Parathyroid adenoma (tissue), 2 donors: ENCODE data around the gene BCAS2.

Experiments used
- H2AFZ ChIP-seq: fragments of 300-600 bp; sonication (generic); one replicate; pipeline ENCODE4 v1.7.0; 2017; ENCODE audit warnings: antibody characterized with exemption, mild to moderate bottlenecking
- H3K27ac ChIP-seq: fragments of 300-600 bp; sonication (generic); one replicate; pipeline ENCODE4 v1.7.0; 2017
- H3K27me3 ChIP-seq: fragments of 300-600 bp; sonication (generic); one replicate; pipeline ENCODE4 v1.7.0; 2017; ENCODE audit warnings: low read length; ENCODE audit not compliant: control insufficient read depth, insufficient read depth
- H3K36me3 ChIP-seq: fragments of 300-600 bp; sonication (generic); one replicate; pipeline ENCODE4 v1.7.0; 2017; ENCODE audit warnings: low read length; ENCODE audit not compliant: control insufficient read depth, insufficient read depth
- H3K4me1 ChIP-seq: fragments of 300-600 bp; sonication (generic); one replicate; pipeline ENCODE4 v1.7.0; 2017; ENCODE audit warnings: control low read depth
- H3K4me2 ChIP-seq: fragments of 300-600 bp; sonication (generic); one replicate; pipeline ENCODE4 v1.7.0; 2017; ENCODE audit warnings: low read length
- H3K4me3 ChIP-seq: fragments of 300-600 bp; sonication (generic); one replicate; pipeline ENCODE4 v1.7.0; 2017; ENCODE audit warnings: low read depth, low read length
- H3K79me2 ChIP-seq: fragments of 300-600 bp; sonication (generic); one replicate; pipeline ENCODE4 v1.7.0; 2017; ENCODE audit warnings: control low read depth
- H3K9ac ChIP-seq: fragments of 300-600 bp; sonication (generic); one replicate; pipeline ENCODE4 v1.7.0; 2017; ENCODE audit warnings: mild to moderate bottlenecking
- H3K9me3 ChIP-seq: fragments of 300-600 bp; sonication (generic); one replicate; pipeline ENCODE4 v1.7.0; 2017; ENCODE audit warnings: low read length; ENCODE audit not compliant: control insufficient read depth
- TF ChIP-seq, protein P1 (sequence below): fragments of 300-600 bp; sonication (generic); IDR thresholded peaks from one replicate; pipeline ENCODE4 v1.7.0; 2017; ENCODE audit warnings: antibody characterized with exemption, mild to moderate bottlenecking
- donor health status: primary hyperparathyroidism.

The BCAS2 gene

DNA sequence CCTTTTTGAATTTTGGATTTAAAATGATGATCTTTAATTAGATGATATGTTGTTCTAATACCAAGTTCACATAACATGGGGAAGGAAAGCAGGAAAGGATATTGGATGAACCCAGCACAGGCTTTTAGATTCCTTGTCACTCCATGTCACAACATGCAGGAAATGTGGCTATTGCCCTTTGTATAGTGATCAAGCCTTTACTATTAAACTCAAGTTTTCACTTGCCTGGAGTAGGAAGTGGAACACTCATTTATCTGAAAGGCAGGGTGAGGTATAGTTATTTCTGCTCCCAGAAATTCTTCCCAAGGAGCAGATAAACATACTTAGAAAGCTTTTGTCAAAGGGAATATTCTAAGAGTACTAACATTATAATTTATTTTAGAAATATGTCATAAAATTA, 37.2 kb upstream of the BCAS2 start:
- Histone ChIP-seq H3K79me2 (no peaks in the 10 kb centered on the region), H3K9ac (no peak overlapping the region), H3K27me3 (no peaks in the 10 kb centered on the region), H3K36me3 (no peaks in the 10 kb centered on the region), H3K27ac (no peak overlapping the region), H3K4me3 (no peak overlapping the region), H3K9me3 (no peaks in the 10 kb centered on the region), H3K4me2 (no peak overlapping the region), H3K4me1 (no peaks in the 10 kb centered on the region), H2AFZ (no peak overlapping the region)
- TF ChIP-seq, protein P1, sequence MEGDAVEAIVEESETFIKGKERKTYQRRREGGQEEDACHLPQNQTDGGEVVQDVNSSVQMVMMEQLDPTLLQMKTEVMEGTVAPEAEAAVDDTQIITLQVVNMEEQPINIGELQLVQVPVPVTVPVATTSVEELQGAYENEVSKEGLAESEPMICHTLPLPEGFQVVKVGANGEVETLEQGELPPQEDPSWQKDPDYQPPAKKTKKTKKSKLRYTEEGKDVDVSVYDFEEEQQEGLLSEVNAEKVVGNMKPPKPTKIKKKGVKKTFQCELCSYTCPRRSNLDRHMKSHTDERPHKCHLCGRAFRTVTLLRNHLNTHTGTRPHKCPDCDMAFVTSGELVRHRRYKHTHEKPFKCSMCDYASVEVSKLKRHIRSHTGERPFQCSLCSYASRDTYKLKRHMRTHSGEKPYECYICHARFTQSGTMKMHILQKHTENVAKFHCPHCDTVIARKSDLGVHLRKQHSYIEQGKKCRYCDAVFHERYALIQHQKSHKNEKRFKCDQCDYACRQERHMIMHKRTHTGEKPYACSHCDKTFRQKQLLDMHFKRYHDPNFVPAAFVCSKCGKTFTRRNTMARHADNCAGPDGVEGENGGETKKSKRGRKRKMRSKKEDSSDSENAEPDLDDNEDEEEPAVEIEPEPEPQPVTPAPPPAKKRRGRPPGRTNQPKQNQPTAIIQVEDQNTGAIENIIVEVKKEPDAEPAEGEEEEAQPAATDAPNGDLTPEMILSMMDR = no peak

DNA sequence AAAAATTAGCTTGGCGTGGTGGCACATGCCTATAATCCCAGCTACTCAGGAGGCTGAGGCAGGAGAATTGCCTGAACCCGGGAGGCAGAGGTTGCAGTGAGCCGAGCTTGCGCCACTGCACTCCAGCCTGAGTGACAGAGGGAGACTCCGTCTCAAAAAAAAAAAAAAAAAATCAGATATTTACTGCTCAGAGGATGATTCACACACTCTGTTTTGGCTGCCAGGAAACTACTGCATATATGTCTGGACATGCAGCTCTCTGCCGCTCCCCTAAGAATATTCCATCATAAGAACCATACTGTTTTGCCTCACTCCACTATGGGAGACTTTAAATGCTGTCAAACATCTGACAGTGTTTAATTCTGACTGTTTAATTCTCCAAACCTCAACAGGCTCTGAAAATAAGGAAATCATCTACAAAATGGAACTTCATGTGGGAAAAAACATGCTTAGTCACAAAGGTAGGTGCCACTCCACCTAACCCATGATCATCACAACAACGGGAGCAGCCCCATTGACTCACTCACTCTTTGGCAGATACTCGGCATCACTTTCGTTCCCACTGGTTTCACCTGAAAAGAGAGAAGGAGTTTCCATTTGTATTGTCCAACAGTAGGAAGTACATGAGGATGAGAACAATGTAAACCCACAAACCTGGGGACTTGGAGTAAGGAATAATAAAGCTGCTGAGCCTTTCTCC, 29.3 kb upstream of the BCAS2 start:
- Histone ChIP-seq H3K79me2 (no peaks in the 10 kb centered on the region), H3K9ac (no peak overlapping the region), H3K27me3 (no peaks in the 10 kb centered on the region), H3K36me3 (no peaks in the 10 kb centered on the region), H3K9me3 (no peaks in the 10 kb centered on the region), H3K4me3 (no peak overlapping the region), H2AFZ (no peak overlapping the region), H3K27ac (no peak overlapping the region), H3K4me2 (no peak overlapping the region), H3K4me1 (no peaks in the 10 kb centered on the region)
- TF ChIP-seq, protein P1 = no peak

DNA sequence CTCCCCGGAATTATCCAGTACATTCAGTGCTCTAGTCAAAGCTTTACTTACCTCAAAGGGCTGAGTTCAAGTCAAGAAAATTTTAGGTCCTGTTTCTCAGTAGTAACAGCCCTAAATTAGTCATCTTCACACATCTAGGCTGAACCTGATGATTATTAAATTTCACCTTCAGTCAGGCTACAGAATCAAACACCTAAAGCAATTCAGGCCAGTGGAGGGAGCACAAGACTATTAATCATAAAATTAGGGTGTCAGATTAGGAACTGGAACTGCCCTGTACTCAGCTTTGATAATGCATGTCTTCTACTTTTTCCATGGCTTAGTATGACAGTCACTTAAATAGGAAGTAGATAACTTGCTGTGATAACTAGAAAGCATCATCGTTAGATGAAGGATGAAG, 28.4 kb upstream of the BCAS2 start:
- Histone ChIP-seq H3K4me3 (no peak overlapping the region), H3K9ac (no peak overlapping the region), H3K4me2 (no peak overlapping the region), H3K27me3 (no peaks in the 10 kb centered on the region), H3K9me3 (no peaks in the 10 kb centered on the region), H3K79me2 (no peaks in the 10 kb centered on the region), H2AFZ (no peak overlapping the region), H3K36me3 (no peaks in the 10 kb centered on the region), H3K27ac (no peak overlapping the region), H3K4me1 (no peaks in the 10 kb centered on the region)
- TF ChIP-seq, protein P1 = no peak

DNA sequence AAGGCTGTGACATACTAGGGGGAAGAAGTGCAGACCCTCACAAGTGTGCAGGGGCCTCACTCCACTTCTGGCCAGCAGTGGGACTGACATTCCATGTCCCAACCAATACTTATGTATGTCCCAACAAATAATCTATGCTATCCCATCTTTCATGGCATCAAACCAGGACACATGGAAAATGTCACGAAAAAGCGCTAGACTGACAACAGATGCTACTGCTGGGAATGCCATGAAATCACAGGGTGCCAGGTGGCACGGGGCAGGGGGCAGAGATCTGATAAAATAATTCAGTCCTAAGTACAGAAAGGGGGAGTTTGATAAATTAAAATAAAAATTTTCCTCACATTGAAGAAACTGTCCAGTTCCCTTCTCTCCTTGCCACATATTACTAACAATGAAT, 27.6 kb upstream of the BCAS2 start:
- Histone ChIP-seq H3K9me3 (no peaks in the 10 kb centered on the region), H2AFZ (no peak overlapping the region), H3K4me1 (no peaks in the 10 kb centered on the region), H3K79me2 (no peaks in the 10 kb centered on the region), H3K36me3 (no peaks in the 10 kb centered on the region), H3K4me3 (no peak overlapping the region), H3K4me2 (no peak overlapping the region), H3K27me3 (no peaks in the 10 kb centered on the region), H3K9ac (no peak overlapping the region), H3K27ac (no peak overlapping the region)
- TF ChIP-seq, protein P1 = no peak

DNA sequence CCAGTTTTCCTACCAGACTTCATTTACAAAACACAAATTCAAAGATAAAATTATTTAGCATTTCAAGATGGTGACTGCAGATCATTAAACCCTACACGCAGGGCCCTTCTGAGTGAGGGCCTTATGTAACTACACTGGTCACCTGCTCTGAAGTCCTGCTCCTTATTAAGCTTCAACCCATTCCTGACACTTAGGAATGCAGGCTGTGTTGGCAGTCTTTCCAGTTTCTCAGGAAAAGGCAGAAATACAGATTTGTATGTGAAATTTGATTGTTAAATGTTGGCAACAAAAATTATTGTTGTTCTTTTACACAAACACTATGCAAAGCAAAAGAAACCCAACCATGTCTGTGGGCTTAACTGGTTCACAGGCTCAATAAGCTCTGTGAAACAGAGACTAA, 25.8 kb upstream of the BCAS2 start:
- Histone ChIP-seq H3K4me3 (no peak overlapping the region), H3K79me2 (no peaks in the 10 kb centered on the region), H3K4me2 (no peak overlapping the region), H3K27ac (no peak overlapping the region), H3K36me3 (no peaks in the 10 kb centered on the region), H3K9me3 (no peaks in the 10 kb centered on the region), H2AFZ (no peak overlapping the region), H3K4me1 (no peaks in the 10 kb centered on the region), H3K9ac (no peak overlapping the region), H3K27me3 (no peaks in the 10 kb centered on the region)
- TF ChIP-seq, protein P1 = no peak
